Activated T-cell treated with anti-CD3 and anti-CD28 coated beads, Interleukin-2, amount 50 U/mL, for 72 hours (primary cell): Measurements from ENCODE around the gene IL16. TPM values are rescaled to one million over a fixed set of nuclear protein-coding genes. Genes with fewer than 3 reads are reported as not detected.

Source experiments
- ATAC-seq, 2 donors: fragments of 150-1000 bp; cut with Tn5 transposase; replicated peaks in 1 of 2; 2 replicates each; pipeline ENCODE4 v1.10.0; 2021; ENCODE audit warnings: moderate library complexity in 2 of 2, mild to moderate bottlenecking in 1 of 2
- DNase-seq, 2 donors: peaks; one replicate each; pipeline ENCODE4 v3.0.0; 2021 to 2022; ENCODE audit warnings: mixed read lengths in 1 of 2
- H3K27ac Mint-ChIP-seq: one replicate; pipeline ENCODE4 v1.8.0; 2022; ENCODE audit warnings: mild to moderate bottlenecking, moderate library complexity, mixed read lengths
- H3K27me3 Mint-ChIP-seq: one replicate; pipeline ENCODE4 v1.8.0; 2022; ENCODE audit warnings: low read depth, mixed read lengths
- H3K36me3 Mint-ChIP-seq, 2 donors: one replicate each; pipeline ENCODE4 v1.8.0; 2022; ENCODE audit warnings: mixed read lengths in 2 of 2, mild to moderate bottlenecking in 1 of 2; ENCODE audit not compliant: insufficient read depth in 2 of 2
- H3K4me1 Mint-ChIP-seq: one replicate; pipeline ENCODE4 v1.8.0; 2022; ENCODE audit warnings: low read depth, mixed read lengths
- H3K4me3 Mint-ChIP-seq, 2 donors: one replicate each; pipeline ENCODE4 v1.8.0; 2022; ENCODE audit warnings: mild to moderate bottlenecking in 2 of 2, mixed read lengths in 2 of 2, moderate library complexity in 2 of 2
- H3K9me3 Mint-ChIP-seq, 2 donors: one replicate each; pipeline ENCODE4 v1.8.0; 2022; ENCODE audit warnings: mixed read lengths in 2 of 2
- total RNA-seq, 2 donors: library from RNA; stranded (reverse); gene quantifications; one replicate each; pipeline ENCODE4 v1.2.3, GENCODE V29; 2022

The IL16 gene
- total RNA-seq, 2 donors from 2014 or later, result 50.9 to 63.2 TPM

- ATAC-seq, result peak; percentile 77 to 78
- H3K4me1 Mint-ChIP-seq, result peaks cover 93% of the 10 kb centered on the region
- H3K27me3 Mint-ChIP-seq, result no peaks in the 10 kb centered on the region
- DNase-seq, result peak; percentile 62 to 66
- H3K9me3 Mint-ChIP-seq, result no peaks in the 10 kb centered on the region
- H3K27ac Mint-ChIP-seq, result peak overlapping the region; percentile 31
- peaks cover 32 to 62% of the 10 kb centered on the region in 2 donors for H3K36me3 Mint-ChIP-seq
- H3K4me3 Mint-ChIP-seq, result peak overlapping the region; percentile 96 to 98
These were observed 105.2 kb downstream of the IL16 start for GRCh38 chr15:81301815-81302399.

GRCh38 chr15:81302701-81303109, 106.0 kb downstream of the IL16 start:
- H3K4me1 Mint-ChIP-seq, result peaks cover 93% of the 10 kb centered on the region
- DNase-seq, result no peak
- peak in 1 of 2 donors; percentile 19 for ATAC-seq
- peaks cover 31 to 61% of the 10 kb centered on the region in 2 donors for H3K36me3 Mint-ChIP-seq
- no peaks in the 10 kb centered on the region for H3K9me3 Mint-ChIP-seq
- H3K27ac Mint-ChIP-seq, result peak overlapping the region; percentile 94
- H3K27me3 Mint-ChIP-seq, result no peaks in the 10 kb centered on the region
- peak overlapping the region; percentile 96 to 98 for H3K4me3 Mint-ChIP-seq

GRCh38 chr15:81303244-81304225, 106.9 kb downstream of the IL16 start:
- H3K4me1 Mint-ChIP-seq, result peaks cover 91% of the 10 kb centered on the region
- H3K27ac Mint-ChIP-seq, result peak overlapping the region; percentile 94
- H3K27me3 Mint-ChIP-seq, result no peaks in the 10 kb centered on the region
- H3K9me3 Mint-ChIP-seq, result no peaks in the 10 kb centered on the region
- H3K36me3 Mint-ChIP-seq, result peaks cover 31 to 63% of the 10 kb centered on the region in 2 donors
- peak overlapping the region; percentile 96 to 98 for H3K4me3 Mint-ChIP-seq
- ATAC-seq, result no peak
- DNase-seq, result no peak

- H3K27me3 Mint-ChIP-seq, result no peaks in the 10 kb centered on the region
- no peak for DNase-seq
- peak overlapping the region; percentile 96 to 98 for H3K4me3 Mint-ChIP-seq
- peak in 1 of 2 donors; percentile 20 for ATAC-seq
- peaks cover 34 to 69% of the 10 kb centered on the region in 2 donors for H3K36me3 Mint-ChIP-seq
- H3K27ac Mint-ChIP-seq, result peak overlapping the region; percentile 94
- H3K9me3 Mint-ChIP-seq, result no peaks in the 10 kb centered on the region
- peaks cover 94% of the 10 kb centered on the region for H3K4me1 Mint-ChIP-seq
These were observed 107.5 kb downstream of the IL16 start for GRCh38 chr15:81304226-81304625.

GRCh38 chr15:81308260-81308659, 111.6 kb downstream of the IL16 start:
- no peaks in the 10 kb centered on the region for H3K9me3 Mint-ChIP-seq
- H3K27me3 Mint-ChIP-seq, result no peaks in the 10 kb centered on the region
- H3K4me3 Mint-ChIP-seq, result no peak overlapping the region
- peaks cover 26 to 51% of the 10 kb centered on the region in 2 donors for H3K36me3 Mint-ChIP-seq
- DNase-seq (no peak), ATAC-seq (no peak)
- peaks cover 81% of the 10 kb centered on the region for H3K4me1 Mint-ChIP-seq
- H3K27ac Mint-ChIP-seq, result no peak overlapping the region

- Mint-ChIP-seq H3K27me3 (no peaks in the 10 kb centered on the region), H3K36me3 (peaks cover 21 to 36% of the 10 kb centered on the region in 2 donors), H3K4me3 (no peak overlapping the region), H3K9me3 (no peaks in the 10 kb centered on the region), H3K4me1 (peaks cover 75% of the 10 kb centered on the region), H3K27ac (no peak overlapping the region)
- no peak for ATAC-seq
- DNase-seq, result no peak
These were observed 113.2 kb downstream of the IL16 start for GRCh38 chr15:81309647-81310450.

GRCh38 chr15:81310480-81310879, 113.8 kb downstream of the IL16 start:
- Mint-ChIP-seq H3K27me3 (no peaks in the 10 kb centered on the region), H3K4me1 (peaks cover 75% of the 10 kb centered on the region), H3K27ac (no peak overlapping the region), H3K9me3 (no peaks in the 10 kb centered on the region), H3K36me3 (peaks cover 21 to 33% of the 10 kb centered on the region in 2 donors), H3K4me3 (no peak overlapping the region)
- no peak for DNase-seq
- ATAC-seq, result no peak

- Mint-ChIP-seq H3K27me3 (no peaks in the 10 kb centered on the region), H3K4me1 (peaks cover 73% of the 10 kb centered on the region), H3K9me3 (no peaks in the 10 kb centered on the region), H3K27ac (no peak overlapping the region), H3K4me3 (no peak overlapping the region), H3K36me3 (peaks cover 14 to 18% of the 10 kb centered on the region in 2 donors)
- DNase-seq (no peak), ATAC-seq (no peak)
These were observed 115.2 kb downstream of the IL16 start for GRCh38 chr15:81311752-81312464.

- Mint-ChIP-seq H3K27ac (no peak overlapping the region), H3K4me3 (no peak overlapping the region), H3K27me3 (no peaks in the 10 kb centered on the region), H3K4me1 (peaks cover 64% of the 10 kb centered on the region), H3K9me3 (no peaks in the 10 kb centered on the region), H3K36me3 (peaks cover 14 to 16% of the 10 kb centered on the region in 2 donors)
- DNase-seq (no peak), ATAC-seq (no peak)
These were observed 116.3 kb downstream of the IL16 start for GRCh38 chr15:81312790-81313543.

- Mint-ChIP-seq H3K36me3 (peaks cover 13 to 20% of the 10 kb centered on the region in 2 donors), H3K4me3 (no peak overlapping the region), H3K4me1 (peaks cover 62% of the 10 kb centered on the region), H3K9me3 (no peaks in the 10 kb centered on the region), H3K27ac (no peak overlapping the region), H3K27me3 (no peaks in the 10 kb centered on the region)
- ATAC-seq, result no peak
- no peak for DNase-seq
These were observed 117.0 kb downstream of the IL16 start for GRCh38 chr15:81313686-81314085.

- no peak for DNase-seq
- H3K27me3 Mint-ChIP-seq, result no peaks in the 10 kb centered on the region
- no peak overlapping the region for H3K4me3 Mint-ChIP-seq
- ATAC-seq, result no peak
- no peaks in the 10 kb centered on the region for H3K9me3 Mint-ChIP-seq
- no peak overlapping the region for H3K27ac Mint-ChIP-seq
- H3K36me3 Mint-ChIP-seq, result peaks cover 8 to 14% of the 10 kb centered on the region in 2 donors
- H3K4me1 Mint-ChIP-seq, result peaks cover 57% of the 10 kb centered on the region
These were observed 117.7 kb downstream of the IL16 start for GRCh38 chr15:81314378-81314777.
